Measurements from ENCODE around the gene CDH24. TPM values are rescaled to one million over a fixed set of nuclear protein-coding genes. Genes with fewer than 3 reads are reported as not detected.

Gene CDH24
- polyA plus RNA-seq, 1 donor from 2014 or later: 31.7 TPM

GRCh38 chr14:23089498-23090253, 32.4 kb upstream of the CDH24 start:
- H2AFZ ChIP-seq (ENCODE audit: low read depth, low read length): no peak overlapping the region
- no peaks in the 10 kb centered on the region for H4K20me1 ChIP-seq (ENCODE audit: insufficient read depth)
- no peaks in the 10 kb centered on the region for H3F3A ChIP-seq (ENCODE audit: insufficient read depth, low read length, poor library complexity, severe bottlenecking)
- H3K9me3 ChIP-seq (ENCODE audit: low read length): no peaks in the 10 kb centered on the region
- peaks cover 27% of the 10 kb centered on the region for H3K79me2 ChIP-seq (replicated peaks; ENCODE audit: insufficient read depth, low read length)
- H3K27me3 ChIP-seq (ENCODE audit: insufficient read depth, low read depth, low read length): no peaks in the 10 kb centered on the region
- H3K4me3 ChIP-seq (ENCODE audit: low read length): no peak overlapping the region
- no peak overlapping the region for H3K4me2 ChIP-seq (ENCODE audit: low read length)
- H3K36me3 ChIP-seq (ENCODE audit: insufficient read depth, low read length): no peaks in the 10 kb centered on the region
- H3K9ac ChIP-seq (ENCODE audit: low read length): no peak overlapping the region
- no peak overlapping the region for H3K27ac ChIP-seq (ENCODE audit: low read length)
- no peaks in the 10 kb centered on the region for H3K9me2 ChIP-seq (ENCODE audit: insufficient read depth, low read length)
- TF ChIP-seq RAD21 (conservative IDR thresholded peaks at IDR 0.05) (no peak), EZH2 (IDR thresholded peaks at IDR 0.05; ENCODE audit: borderline replicate concordance, insufficient read depth, low read length, poor library complexity, severe bottlenecking) (no peak), EP300 (conservative IDR thresholded peaks at IDR 0.05; ENCODE audit: poor library complexity, severe bottlenecking) (no peak), POLR2AphosphoS5 (IDR thresholded peaks at IDR 0.05) (no peak), SMC3 (conservative IDR thresholded peaks at IDR 0.05; ENCODE audit: poor library complexity) (no peak), TAF1 (IDR thresholded peaks at IDR 0.05; ENCODE audit: low read depth) (no peak), MXI1 (conservative IDR thresholded peaks at IDR 0.05; ENCODE audit: poor library complexity, severe bottlenecking) (no peak)
- TF ChIP-seq, protein P1, sequence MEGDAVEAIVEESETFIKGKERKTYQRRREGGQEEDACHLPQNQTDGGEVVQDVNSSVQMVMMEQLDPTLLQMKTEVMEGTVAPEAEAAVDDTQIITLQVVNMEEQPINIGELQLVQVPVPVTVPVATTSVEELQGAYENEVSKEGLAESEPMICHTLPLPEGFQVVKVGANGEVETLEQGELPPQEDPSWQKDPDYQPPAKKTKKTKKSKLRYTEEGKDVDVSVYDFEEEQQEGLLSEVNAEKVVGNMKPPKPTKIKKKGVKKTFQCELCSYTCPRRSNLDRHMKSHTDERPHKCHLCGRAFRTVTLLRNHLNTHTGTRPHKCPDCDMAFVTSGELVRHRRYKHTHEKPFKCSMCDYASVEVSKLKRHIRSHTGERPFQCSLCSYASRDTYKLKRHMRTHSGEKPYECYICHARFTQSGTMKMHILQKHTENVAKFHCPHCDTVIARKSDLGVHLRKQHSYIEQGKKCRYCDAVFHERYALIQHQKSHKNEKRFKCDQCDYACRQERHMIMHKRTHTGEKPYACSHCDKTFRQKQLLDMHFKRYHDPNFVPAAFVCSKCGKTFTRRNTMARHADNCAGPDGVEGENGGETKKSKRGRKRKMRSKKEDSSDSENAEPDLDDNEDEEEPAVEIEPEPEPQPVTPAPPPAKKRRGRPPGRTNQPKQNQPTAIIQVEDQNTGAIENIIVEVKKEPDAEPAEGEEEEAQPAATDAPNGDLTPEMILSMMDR (IDR thresholded peaks at IDR 0.05; ENCODE audit: poor library complexity, severe bottlenecking): no peak
- TF ChIP-seq, protein P2, sequence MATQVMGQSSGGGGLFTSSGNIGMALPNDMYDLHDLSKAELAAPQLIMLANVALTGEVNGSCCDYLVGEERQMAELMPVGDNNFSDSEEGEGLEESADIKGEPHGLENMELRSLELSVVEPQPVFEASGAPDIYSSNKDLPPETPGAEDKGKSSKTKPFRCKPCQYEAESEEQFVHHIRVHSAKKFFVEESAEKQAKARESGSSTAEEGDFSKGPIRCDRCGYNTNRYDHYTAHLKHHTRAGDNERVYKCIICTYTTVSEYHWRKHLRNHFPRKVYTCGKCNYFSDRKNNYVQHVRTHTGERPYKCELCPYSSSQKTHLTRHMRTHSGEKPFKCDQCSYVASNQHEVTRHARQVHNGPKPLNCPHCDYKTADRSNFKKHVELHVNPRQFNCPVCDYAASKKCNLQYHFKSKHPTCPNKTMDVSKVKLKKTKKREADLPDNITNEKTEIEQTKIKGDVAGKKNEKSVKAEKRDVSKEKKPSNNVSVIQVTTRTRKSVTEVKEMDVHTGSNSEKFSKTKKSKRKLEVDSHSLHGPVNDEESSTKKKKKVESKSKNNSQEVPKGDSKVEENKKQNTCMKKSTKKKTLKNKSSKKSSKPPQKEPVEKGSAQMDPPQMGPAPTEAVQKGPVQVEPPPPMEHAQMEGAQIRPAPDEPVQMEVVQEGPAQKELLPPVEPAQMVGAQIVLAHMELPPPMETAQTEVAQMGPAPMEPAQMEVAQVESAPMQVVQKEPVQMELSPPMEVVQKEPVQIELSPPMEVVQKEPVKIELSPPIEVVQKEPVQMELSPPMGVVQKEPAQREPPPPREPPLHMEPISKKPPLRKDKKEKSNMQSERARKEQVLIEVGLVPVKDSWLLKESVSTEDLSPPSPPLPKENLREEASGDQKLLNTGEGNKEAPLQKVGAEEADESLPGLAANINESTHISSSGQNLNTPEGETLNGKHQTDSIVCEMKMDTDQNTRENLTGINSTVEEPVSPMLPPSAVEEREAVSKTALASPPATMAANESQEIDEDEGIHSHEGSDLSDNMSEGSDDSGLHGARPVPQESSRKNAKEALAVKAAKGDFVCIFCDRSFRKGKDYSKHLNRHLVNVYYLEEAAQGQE (IDR thresholded peaks at IDR 0.05; ENCODE audit: borderline replicate concordance): no peak

- Histone ChIP-seq H3K4me2 (ENCODE audit: low read length) (no peak overlapping the region), H3K9me3 (ENCODE audit: low read length) (no peaks in the 10 kb centered on the region), H3K36me3 (ENCODE audit: insufficient read depth, low read length) (no peaks in the 10 kb centered on the region), H3K9ac (ENCODE audit: low read length) (no peak overlapping the region), H3K79me2 (replicated peaks; ENCODE audit: insufficient read depth, low read length) (no peaks in the 10 kb centered on the region), H3F3A (ENCODE audit: insufficient read depth, low read length, poor library complexity, severe bottlenecking) (no peaks in the 10 kb centered on the region), H3K9me2 (ENCODE audit: insufficient read depth, low read length) (no peaks in the 10 kb centered on the region), H3K4me3 (ENCODE audit: low read length) (no peak overlapping the region), H3K27me3 (ENCODE audit: insufficient read depth, low read depth, low read length) (no peaks in the 10 kb centered on the region), H4K20me1 (ENCODE audit: insufficient read depth) (no peaks in the 10 kb centered on the region), H2AFZ (ENCODE audit: low read depth, low read length) (no peak overlapping the region), H3K27ac (ENCODE audit: low read length) (no peak overlapping the region)
- TF ChIP-seq EP300 (conservative IDR thresholded peaks at IDR 0.05; ENCODE audit: poor library complexity, severe bottlenecking): no peak
- no peak for TF ChIP-seq TAF1 (IDR thresholded peaks at IDR 0.05; ENCODE audit: low read depth)
- TF ChIP-seq EZH2 (IDR thresholded peaks at IDR 0.05; ENCODE audit: borderline replicate concordance, insufficient read depth, low read length, poor library complexity, severe bottlenecking): no peak
- TF ChIP-seq, protein P2 (IDR thresholded peaks at IDR 0.05; ENCODE audit: borderline replicate concordance): no peak
- TF ChIP-seq SMC3 (conservative IDR thresholded peaks at IDR 0.05; ENCODE audit: poor library complexity): no peak
These were observed 29.2 kb upstream of the CDH24 start for GRCh38 chr14:23086565-23086964.
